HG03025 (cell line): ENCODE results near the gene MARCO.
"Not testable (repeated sequence)": the region's sequence is repeated elsewhere in the genome, so short reads cannot be mapped to it uniquely, and the experiment has no call there.

Experiments used
- ATAC-seq: cut with Tn5 transposase; IDR thresholded peaks from one replicate; pipeline ENCODE4 v1.9.1; 2021; ENCODE audit warnings: mild to moderate bottlenecking, moderate library complexity; ENCODE audit not compliant: unreplicated experiment, low FRiP score

Gene MARCO

GRCh38 chr2:118925981-118926380 lies 16.0 kb upstream of the MARCO start:
- no peak for ATAC-seq

- no peak for ATAC-seq
Observed at GRCh38 chr2:118929059-118929458, 12.9 kb upstream of the MARCO start.

- no peak for ATAC-seq
Observed at GRCh38 chr2:118932949-118933348, 9.0 kb upstream of the MARCO start.

GRCh38 chr2:118936306-118936705 lies 5.7 kb upstream of the MARCO start:
- ATAC-seq, result no peak

GRCh38 chr2:118936936-118937335 lies 5.1 kb upstream of the MARCO start:
- ATAC-seq, result no peak

GRCh38 chr2:118937817-118938216 lies 4.2 kb upstream of the MARCO start:
- no peak for ATAC-seq

- ATAC-seq, result no peak
Observed at GRCh38 chr2:118939994-118940393, 2.0 kb upstream of the MARCO start.

GRCh38 chr2:118940486-118941120 lies 1.4 kb upstream of the MARCO start:
- no peak for ATAC-seq

GRCh38 chr2:118943286-118943685 lies 1.3 kb downstream of the MARCO start:
- ATAC-seq, result no peak

GRCh38 chr2:118945881-118946280 lies 3.9 kb downstream of the MARCO start:
- no peak for ATAC-seq

GRCh38 chr2:118948266-118948665 lies 6.3 kb downstream of the MARCO start:
- not testable (repeated sequence) for ATAC-seq

GRCh38 chr2:118954297-118955060 lies 12.5 kb downstream of the MARCO start:
- no peak for ATAC-seq

- ATAC-seq, result no peak
Observed at GRCh38 chr2:118965737-118966136, 23.7 kb downstream of the MARCO start.

- ATAC-seq, result no peak
Observed at GRCh38 chr2:118967124-118967880, 25.3 kb downstream of the MARCO start.

GRCh38 chr2:118968042-118968441 lies 26.0 kb downstream of the MARCO start:
- no peak for ATAC-seq

- ATAC-seq, result no peak
Observed at GRCh38 chr2:118968961-118969733, 27.2 kb downstream of the MARCO start.

GRCh38 chr2:118969734-118970395 lies 27.9 kb downstream of the MARCO start:
- no peak for ATAC-seq

GRCh38 chr2:118970396-118971135 lies 28.6 kb downstream of the MARCO start:
- ATAC-seq, result peak; percentile 65
